ENCODE data around the gene KRTAP10-4. TPM values are rescaled to one million over a fixed set of nuclear protein-coding genes. Genes with fewer than 3 reads are reported as not detected.
"Not testable (repeated sequence)": the region's sequence is repeated elsewhere in the genome, so short reads cannot be mapped to it uniquely, and the experiment has no call there.

KRTAP10-4 gene
- total and polyA plus RNA-seq, 4 donors = not detected

GRCh38 chr21:44552136-44552535 is 21.4 kb upstream of the KRTAP10-4 start:
- H3K27ac ChIP-seq (ENCODE audit: low read depth in 1 of 2, low read length in 2 of 2) = no peak overlapping the region
- H3K4me3 ChIP-seq (ENCODE audit: low read length in 2 of 2) = no peak overlapping the region
- no peaks in the 10 kb centered on the region for H3K4me1 ChIP-seq (ENCODE audit: control insufficient read depth in 1 of 2, insufficient read depth in 2 of 2, low read length in 2 of 2)
- DNase-seq = no peak
- ATAC-seq (ENCODE audit: low FRiP score) = no peak
- intact Hi-C loops (cut with DNase I) = no loop called here
- H3K36me3 ChIP-seq (ENCODE audit: control insufficient read depth in 1 of 2, insufficient read depth in 2 of 2, low read length in 1 of 2) = no peaks in the 10 kb centered on the region
- H3K27me3 ChIP-seq (ENCODE audit: control insufficient read depth in 1 of 2, insufficient read depth in 2 of 2, low read length in 1 of 2) = no peaks in the 10 kb centered on the region
- H3K9me3 ChIP-seq (ENCODE audit: control insufficient read depth, low read length) = no peaks in the 10 kb centered on the region
- WGBS, 2 donors = 94 to 97% methylated on average over 6 of the region's 6 CpGs

DNA sequence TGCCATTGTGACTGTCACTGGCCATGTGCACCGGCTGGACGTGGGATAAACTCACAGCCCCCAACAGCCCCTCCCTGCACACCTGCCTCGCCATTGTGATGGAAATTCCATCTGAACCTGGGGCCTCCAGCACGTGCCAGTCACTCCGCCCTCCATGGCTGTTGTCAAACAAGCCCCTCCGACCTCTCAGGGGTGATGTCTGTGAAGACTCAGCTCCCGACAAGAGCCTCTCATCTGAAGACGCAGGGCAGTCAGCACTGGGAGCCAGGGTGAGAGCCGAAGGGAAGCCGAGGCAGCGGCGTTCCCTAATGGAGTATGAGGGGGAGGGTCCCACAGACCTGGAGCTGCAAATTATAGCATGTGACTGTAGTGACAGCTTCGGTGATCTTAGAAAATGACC is 20.8 kb upstream of the KRTAP10-4 start:
- H3K4me3 ChIP-seq (ENCODE audit: low read length in 2 of 2) = no peak overlapping the region
- no peaks in the 10 kb centered on the region for H3K36me3 ChIP-seq (ENCODE audit: control insufficient read depth in 1 of 2, insufficient read depth in 2 of 2, low read length in 1 of 2)
- H3K4me1 ChIP-seq (ENCODE audit: control insufficient read depth in 1 of 2, insufficient read depth in 2 of 2, low read length in 2 of 2) = no peaks in the 10 kb centered on the region
- DNase-seq (no peak), ATAC-seq (ENCODE audit: low FRiP score) (no peak)
- no peak overlapping the region for H3K27ac ChIP-seq (ENCODE audit: low read depth in 1 of 2, low read length in 2 of 2)
- 86 to 87% methylated on average over 13 of the region's 13 CpGs for WGBS, 2 donors
- no peaks in the 10 kb centered on the region for H3K27me3 ChIP-seq (ENCODE audit: control insufficient read depth in 1 of 2, insufficient read depth in 2 of 2, low read length in 1 of 2)
- intact Hi-C loops (cut with DNase I) = no loop called here
- H3K9me3 ChIP-seq (ENCODE audit: control insufficient read depth, low read length) = no peaks in the 10 kb centered on the region

DNA sequence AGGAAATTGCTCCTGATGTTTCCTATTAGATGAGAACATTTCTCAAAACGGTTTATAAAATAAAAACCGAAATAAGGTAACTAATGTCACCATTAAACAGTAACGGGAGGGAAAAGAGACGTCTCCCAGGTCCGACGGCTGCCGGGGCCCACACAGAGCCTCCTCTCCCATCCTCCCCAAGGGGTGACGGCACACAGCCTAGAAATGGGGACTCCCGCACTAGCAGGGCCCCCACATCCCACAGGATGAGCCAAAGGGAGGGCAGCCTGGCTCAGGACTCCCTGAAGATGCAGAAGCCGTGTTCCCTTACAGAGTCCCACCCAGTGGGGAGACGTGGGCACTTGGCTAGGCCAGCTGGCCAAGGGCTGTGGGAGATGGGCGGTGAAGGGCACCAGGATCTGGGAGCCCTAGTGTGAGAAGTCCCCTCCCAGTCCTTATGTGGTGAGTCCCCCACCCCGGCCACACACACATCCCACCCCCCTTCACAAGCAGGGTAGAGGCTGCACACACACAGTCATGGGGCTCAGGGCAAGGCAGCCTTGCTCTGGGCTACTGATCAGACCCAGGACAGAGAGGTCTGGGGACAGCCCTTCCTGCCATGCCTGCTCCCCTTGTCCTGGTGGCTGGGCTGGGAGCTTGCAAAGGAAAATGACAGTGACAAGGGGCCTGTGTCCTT is 18.2 kb upstream of the KRTAP10-4 start:
- Histone ChIP-seq H3K27ac (ENCODE audit: low read depth in 1 of 2, low read length in 2 of 2) (no peak overlapping the region), H3K9me3 (ENCODE audit: control insufficient read depth, low read length) (no peaks in the 10 kb centered on the region), H3K4me1 (ENCODE audit: control insufficient read depth in 1 of 2, insufficient read depth in 2 of 2, low read length in 2 of 2) (no peaks in the 10 kb centered on the region), H3K27me3 (ENCODE audit: control insufficient read depth in 1 of 2, insufficient read depth in 2 of 2, low read length in 1 of 2) (no peaks in the 10 kb centered on the region), H3K36me3 (ENCODE audit: control insufficient read depth in 1 of 2, insufficient read depth in 2 of 2, low read length in 1 of 2) (no peaks in the 10 kb centered on the region), H3K4me3 (ENCODE audit: low read length in 2 of 2) (no peak overlapping the region)
- ATAC-seq (ENCODE audit: low FRiP score) (no peak), DNase-seq (no peak)
- intact Hi-C loops (cut with DNase I) = no loop called here
- WGBS, 2 donors = 87 to 90% methylated on average over 13 of the region's 13 CpGs

GRCh38 chr21:44556879-44557278 is 16.6 kb upstream of the KRTAP10-4 start:
- H3K4me1 ChIP-seq (ENCODE audit: control insufficient read depth in 1 of 2, insufficient read depth in 2 of 2, low read length in 2 of 2) = no peaks in the 10 kb centered on the region
- no peak overlapping the region for H3K27ac ChIP-seq (ENCODE audit: low read depth in 1 of 2, low read length in 2 of 2)
- H3K4me3 ChIP-seq (ENCODE audit: low read length in 2 of 2) = no peak overlapping the region
- intact Hi-C loops (cut with DNase I) = no loop called here
- H3K36me3 ChIP-seq (ENCODE audit: control insufficient read depth in 1 of 2, insufficient read depth in 2 of 2, low read length in 1 of 2) = no peaks in the 10 kb centered on the region
- WGBS, 2 donors = 86% methylated on average over 9 of the region's 9 CpGs
- H3K9me3 ChIP-seq (ENCODE audit: control insufficient read depth, low read length) = no peaks in the 10 kb centered on the region
- DNase-seq = no peak
- H3K27me3 ChIP-seq (ENCODE audit: control insufficient read depth in 1 of 2, insufficient read depth in 2 of 2, low read length in 1 of 2) = no peaks in the 10 kb centered on the region
- ATAC-seq (ENCODE audit: low FRiP score) = no peak

GRCh38 chr21:44557491-44558328 is 15.8 kb upstream of the KRTAP10-4 start:
- H3K4me3 ChIP-seq (ENCODE audit: low read length in 2 of 2) = no peak overlapping the region
- ATAC-seq (ENCODE audit: low FRiP score) (no peak), DNase-seq (peak in 1 of 2 donors; percentile 69)
- H3K27ac ChIP-seq (ENCODE audit: low read depth in 1 of 2, low read length in 2 of 2) = no peak overlapping the region
- intact Hi-C loops (cut with DNase I) = no loop called here
- H3K4me1 ChIP-seq (ENCODE audit: control insufficient read depth in 1 of 2, insufficient read depth in 2 of 2, low read length in 2 of 2) = no peaks in the 10 kb centered on the region
- H3K27me3 ChIP-seq (ENCODE audit: control insufficient read depth in 1 of 2, insufficient read depth in 2 of 2, low read length in 1 of 2) = no peaks in the 10 kb centered on the region
- H3K9me3 ChIP-seq (ENCODE audit: control insufficient read depth, low read length) = no peaks in the 10 kb centered on the region
- no peaks in the 10 kb centered on the region for H3K36me3 ChIP-seq (ENCODE audit: control insufficient read depth in 1 of 2, insufficient read depth in 2 of 2, low read length in 1 of 2)
- 65% methylated on average over 30 of the region's 30 CpGs for WGBS, 2 donors

- DNase-seq; H3K9me3 ChIP-seq (ENCODE audit: control insufficient read depth, low read length); ATAC-seq (ENCODE audit: low FRiP score); H3K27ac ChIP-seq (ENCODE audit: low read depth in 1 of 2, low read length in 2 of 2); intact Hi-C loops (cut with DNase I); H3K4me1 ChIP-seq (ENCODE audit: control insufficient read depth in 1 of 2, insufficient read depth in 2 of 2, low read length in 2 of 2); H3K36me3 ChIP-seq (ENCODE audit: control insufficient read depth in 1 of 2, insufficient read depth in 2 of 2, low read length in 1 of 2); H3K27me3 ChIP-seq (ENCODE audit: control insufficient read depth in 1 of 2, insufficient read depth in 2 of 2, low read length in 1 of 2); H3K4me3 ChIP-seq (ENCODE audit: low read length in 2 of 2): not testable (repeated sequence)
- WGBS, 2 donors = 69 to 70% methylated on average over 9 to 10 of the region's 10 CpGs
These were observed 15.2 kb upstream of the KRTAP10-4 start for GRCh38 chr21:44558329-44558675.

DNA sequence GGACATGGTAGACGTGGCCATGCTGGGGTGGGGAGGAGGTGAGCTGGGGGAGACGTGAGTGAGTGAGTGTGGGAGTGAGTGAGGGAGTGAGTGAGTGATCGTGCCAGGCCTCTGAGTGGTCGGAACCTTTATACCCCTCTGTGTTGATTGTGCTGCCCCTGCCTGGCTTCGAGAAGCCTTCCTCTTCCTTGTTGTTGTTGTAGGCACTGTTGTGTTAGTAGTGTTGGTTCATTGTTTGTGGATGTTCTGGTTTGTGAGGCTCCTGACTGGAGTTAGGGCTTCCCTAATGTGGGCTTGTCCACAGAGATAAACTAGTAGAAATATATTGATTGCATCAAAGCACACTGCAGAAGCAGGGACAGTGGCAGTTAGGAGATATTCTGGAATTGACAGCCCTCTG is 14.8 kb upstream of the KRTAP10-4 start, which contains the start of gene KRTAP10-3:
Gene KRTAP10-3 (minus strand): TSS at position 101 of the 400 bp plus-strand sequence. CDS start 80 bp downstream, at position 21.
- H3K9me3 ChIP-seq (ENCODE audit: control insufficient read depth, low read length) = no peaks in the 10 kb centered on the region
- H3K27me3 ChIP-seq (ENCODE audit: control insufficient read depth in 1 of 2, insufficient read depth in 2 of 2, low read length in 1 of 2) = no peaks in the 10 kb centered on the region
- DNase-seq (no peak), ATAC-seq (ENCODE audit: low FRiP score) (no peak)
- H3K4me1 ChIP-seq (ENCODE audit: control insufficient read depth in 1 of 2, insufficient read depth in 2 of 2, low read length in 2 of 2) = no peaks in the 10 kb centered on the region
- H3K36me3 ChIP-seq (ENCODE audit: control insufficient read depth in 1 of 2, insufficient read depth in 2 of 2, low read length in 1 of 2) = no peaks in the 10 kb centered on the region
- H3K27ac ChIP-seq (ENCODE audit: low read depth in 1 of 2, low read length in 2 of 2) = no peak within 1 kb of the TSS
- 74 to 78% methylated on average over 5 of the region's 5 CpGs for WGBS, 2 donors
- H3K4me3 ChIP-seq (ENCODE audit: low read length in 2 of 2) = no peak within 1 kb of the TSS
- intact Hi-C loops (cut with DNase I) = no loop called here

DNA sequence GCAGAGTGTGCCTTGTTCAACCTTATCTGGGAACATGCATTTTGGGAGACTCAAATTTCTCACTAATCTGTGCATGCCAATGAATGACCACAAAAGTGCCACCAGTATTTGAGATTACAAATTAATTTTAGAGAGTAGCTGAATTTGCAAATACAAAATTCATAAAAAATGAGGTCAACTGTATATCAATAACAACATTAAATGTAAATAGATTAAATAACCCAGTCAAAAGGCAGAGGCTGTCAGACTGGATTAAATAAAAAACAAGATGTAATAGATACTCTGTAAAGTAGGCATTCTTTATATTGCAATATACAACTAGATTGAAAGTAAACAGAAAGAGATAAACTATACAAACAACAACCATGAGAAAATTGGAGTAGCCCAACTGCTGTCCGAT is 9.4 kb upstream of the KRTAP10-4 start:
- 96 to 98% methylated on average over 1 of the region's 1 CpG for WGBS, 2 donors
- no peak overlapping the region for H3K27ac ChIP-seq (ENCODE audit: low read depth in 1 of 2, low read length in 2 of 2)
- no peaks in the 10 kb centered on the region for H3K27me3 ChIP-seq (ENCODE audit: control insufficient read depth in 1 of 2, insufficient read depth in 2 of 2, low read length in 1 of 2)
- intact Hi-C loops (cut with DNase I) = no loop called here
- DNase-seq = no peak
- no peaks in the 10 kb centered on the region for H3K9me3 ChIP-seq (ENCODE audit: control insufficient read depth, low read length)
- no peaks in the 10 kb centered on the region for H3K36me3 ChIP-seq (ENCODE audit: control insufficient read depth in 1 of 2, insufficient read depth in 2 of 2, low read length in 1 of 2)
- H3K4me3 ChIP-seq (ENCODE audit: low read length in 2 of 2) = no peak overlapping the region
- H3K4me1 ChIP-seq (ENCODE audit: control insufficient read depth in 1 of 2, insufficient read depth in 2 of 2, low read length in 2 of 2) = no peaks in the 10 kb centered on the region
- ATAC-seq (ENCODE audit: low FRiP score) = no peak

Data from aorta (tissue), 5 donors.